ENCODE measurements around the gene TLE2. TPM values are rescaled to one million over a fixed set of nuclear protein-coding genes. Genes with fewer than 3 reads are reported as not detected.

The TLE2 gene
- total RNA-seq, 1 experiment from 2014 or later, result 3.1 TPM

DNA sequence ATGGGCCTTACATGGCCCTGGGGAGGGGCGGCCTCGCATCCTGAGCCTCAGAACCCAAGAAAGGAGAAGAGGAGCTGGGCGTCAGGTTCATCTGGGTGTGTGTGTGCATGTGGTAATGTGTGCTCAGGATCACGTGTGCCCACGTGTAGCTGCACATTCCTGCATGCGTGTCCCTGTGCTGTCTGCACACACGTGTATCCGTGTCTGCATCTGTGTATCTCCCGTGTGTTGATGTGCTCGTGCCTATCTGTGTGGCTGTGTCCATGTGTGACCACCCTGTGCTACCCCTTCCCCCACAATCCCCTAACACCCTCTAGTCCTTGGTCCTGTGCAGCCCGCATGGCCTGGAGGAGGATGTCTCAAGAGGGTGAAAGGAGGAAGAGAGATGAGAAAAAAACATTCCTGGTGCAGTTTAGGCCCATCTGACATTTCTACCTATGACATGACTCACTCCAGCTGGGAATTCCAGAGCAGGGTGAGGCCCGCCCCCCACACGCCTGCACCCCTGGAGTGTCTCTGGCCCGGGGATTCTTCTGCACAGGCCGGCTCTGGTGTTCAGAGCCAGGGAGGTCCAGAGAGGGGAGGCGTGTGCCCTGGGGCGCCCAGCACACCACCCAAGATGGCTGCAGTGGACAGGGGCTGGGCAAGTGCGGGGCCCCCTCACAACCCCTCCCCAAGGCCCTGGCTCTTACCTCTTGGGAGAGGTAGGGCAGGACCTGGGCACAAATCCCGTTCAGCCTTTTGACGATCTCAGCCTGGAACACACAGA, 26.1 kb upstream of the TLE2 start:
- no peak overlapping the region for H3K9ac ChIP-seq (ENCODE audit: extremely low read depth, insufficient read length, low read length)
- H3K4me3 Mint-ChIP-seq, result no peak overlapping the region; a peak in 1 of 5 replicates
- no peak overlapping the region for H2BK120ac ChIP-seq (ENCODE audit: low read depth, low read length, poor library complexity, severe bottlenecking)
- H3K27ac Mint-ChIP-seq, result peak overlapping the region in 1 of 3 experiments; percentile 64; a peak in 1 of 7 replicates
- no peak overlapping the region for H2BK20ac ChIP-seq (ENCODE audit: low read depth, low read length, poor library complexity, severe bottlenecking)
- H3K14ac ChIP-seq (ENCODE audit: insufficient read depth, low read length), result no peak overlapping the region
- H2BK5ac ChIP-seq (ENCODE audit: insufficient read length, low read length), result no peak overlapping the region
- peaks cover 13 to 49% (median 39%) of the 10 kb centered on the region in 3 experiments; a peak in 6 of 7 replicates for H3K36me3 Mint-ChIP-seq (ENCODE audit: insufficient read depth in 1 of 3, low read depth in 3 of 3)
- no CpG with 5 or more reads among the region's 20 CpGs for WGBS (ENCODE audit: extremely low coverage, insufficient read length, low lambda C conversion rate)
- no peak overlapping the region for H3T11ph ChIP-seq (ENCODE audit: low read length)
- H3K27me3 ChIP-seq (ENCODE audit: insufficient read depth, low read length), result no peaks in the 10 kb centered on the region
- no peak overlapping the region for H2AFZ ChIP-seq (ENCODE audit: low read length)
- no peaks in the 10 kb centered on the region for H3K79me1 ChIP-seq (ENCODE audit: insufficient read depth, low read depth, low read length, poor library complexity, severe bottlenecking)
- no peak overlapping the region for H3K56ac ChIP-seq (ENCODE audit: insufficient read length, low read depth, low read length)
- TF ChIP-seq, protein P1, sequence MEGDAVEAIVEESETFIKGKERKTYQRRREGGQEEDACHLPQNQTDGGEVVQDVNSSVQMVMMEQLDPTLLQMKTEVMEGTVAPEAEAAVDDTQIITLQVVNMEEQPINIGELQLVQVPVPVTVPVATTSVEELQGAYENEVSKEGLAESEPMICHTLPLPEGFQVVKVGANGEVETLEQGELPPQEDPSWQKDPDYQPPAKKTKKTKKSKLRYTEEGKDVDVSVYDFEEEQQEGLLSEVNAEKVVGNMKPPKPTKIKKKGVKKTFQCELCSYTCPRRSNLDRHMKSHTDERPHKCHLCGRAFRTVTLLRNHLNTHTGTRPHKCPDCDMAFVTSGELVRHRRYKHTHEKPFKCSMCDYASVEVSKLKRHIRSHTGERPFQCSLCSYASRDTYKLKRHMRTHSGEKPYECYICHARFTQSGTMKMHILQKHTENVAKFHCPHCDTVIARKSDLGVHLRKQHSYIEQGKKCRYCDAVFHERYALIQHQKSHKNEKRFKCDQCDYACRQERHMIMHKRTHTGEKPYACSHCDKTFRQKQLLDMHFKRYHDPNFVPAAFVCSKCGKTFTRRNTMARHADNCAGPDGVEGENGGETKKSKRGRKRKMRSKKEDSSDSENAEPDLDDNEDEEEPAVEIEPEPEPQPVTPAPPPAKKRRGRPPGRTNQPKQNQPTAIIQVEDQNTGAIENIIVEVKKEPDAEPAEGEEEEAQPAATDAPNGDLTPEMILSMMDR (conservative IDR thresholded peaks at IDR 0.05), result no peak
- H3K27me3 Mint-ChIP-seq (ENCODE audit: low read depth), result no peaks in the 10 kb centered on the region
- H3K4me1 ChIP-seq (ENCODE audit: insufficient read depth, low read length), result no peaks in the 10 kb centered on the region; the same call in 1 of the 2 replicates
- H3K4ac ChIP-seq (ENCODE audit: low read depth, low read length), result no peak overlapping the region
- H2AK5ac ChIP-seq (ENCODE audit: insufficient read length, low read length), result no peak overlapping the region
- no peak overlapping the region for H2BK15ac ChIP-seq (ENCODE audit: low read depth, low read length)
- 0 out of 2 replicates have a peak, but pooled peaks cover 2% of the 10 kb centered on the region for H3K79me2 ChIP-seq (ENCODE audit: insufficient read depth, low read length)
- H4K8ac ChIP-seq (replicated peaks; ENCODE audit: insufficient read length, low read depth, low read length), result no peak overlapping the region
- no peaks in the 10 kb centered on the region for H4K20me1 ChIP-seq (ENCODE audit: control insufficient read depth, insufficient read depth, insufficient read length)
- H3K4me1 Mint-ChIP-seq, result peaks cover 17 to 58% of the 10 kb centered on the region in 2 experiments
- no peak overlapping the region for H3K27ac ChIP-seq (ENCODE audit: insufficient read length, low read depth, low read length)
- H3K23me2 ChIP-seq (ENCODE audit: insufficient read length, low read depth, low read length, poor library complexity, severe bottlenecking), result no peaks in the 10 kb centered on the region
- DNase-seq, result no peak
- H3K18ac ChIP-seq (ENCODE audit: insufficient read length, low read depth, low read length), result no peak overlapping the region
- H4K91ac ChIP-seq (ENCODE audit: insufficient read length, low read depth, low read length), result no peak overlapping the region
- no peak overlapping the region for H2BK12ac ChIP-seq (ENCODE audit: insufficient read length, low read depth, low read length)
- H3K4me2 ChIP-seq (ENCODE audit: insufficient read depth, insufficient read length, low read length), result no peak overlapping the region
- H3K9me3 ChIP-seq (ENCODE audit: control insufficient read depth, low read depth, low read length), result no peaks in the 10 kb centered on the region
- H3K23ac ChIP-seq (ENCODE audit: insufficient read length, low read depth, low read length), result no peak overlapping the region
- H4K5ac ChIP-seq (ENCODE audit: insufficient read length, low read depth, low read length), result no peak overlapping the region
- H3K9me3 Mint-ChIP-seq, result no peaks in the 10 kb centered on the region; a peak in 1 of 5 replicates

Measured in H9 (cell line).